HPDE6-E6E7 (cell line): ENCODE measurements around the gene MSRB1.
"Not testable (repeated sequence)": the region's sequence is repeated elsewhere in the genome, so short reads cannot be mapped to it uniquely, and the experiment has no call there.

ENCODE experiments used
- DNase-seq: peaks from one replicate; pipeline ENCODE4 v3.0.0; 2011; ENCODE audit warnings: missing footprints; ENCODE audit errors: extremely low spot score

MSRB1 gene

DNA sequence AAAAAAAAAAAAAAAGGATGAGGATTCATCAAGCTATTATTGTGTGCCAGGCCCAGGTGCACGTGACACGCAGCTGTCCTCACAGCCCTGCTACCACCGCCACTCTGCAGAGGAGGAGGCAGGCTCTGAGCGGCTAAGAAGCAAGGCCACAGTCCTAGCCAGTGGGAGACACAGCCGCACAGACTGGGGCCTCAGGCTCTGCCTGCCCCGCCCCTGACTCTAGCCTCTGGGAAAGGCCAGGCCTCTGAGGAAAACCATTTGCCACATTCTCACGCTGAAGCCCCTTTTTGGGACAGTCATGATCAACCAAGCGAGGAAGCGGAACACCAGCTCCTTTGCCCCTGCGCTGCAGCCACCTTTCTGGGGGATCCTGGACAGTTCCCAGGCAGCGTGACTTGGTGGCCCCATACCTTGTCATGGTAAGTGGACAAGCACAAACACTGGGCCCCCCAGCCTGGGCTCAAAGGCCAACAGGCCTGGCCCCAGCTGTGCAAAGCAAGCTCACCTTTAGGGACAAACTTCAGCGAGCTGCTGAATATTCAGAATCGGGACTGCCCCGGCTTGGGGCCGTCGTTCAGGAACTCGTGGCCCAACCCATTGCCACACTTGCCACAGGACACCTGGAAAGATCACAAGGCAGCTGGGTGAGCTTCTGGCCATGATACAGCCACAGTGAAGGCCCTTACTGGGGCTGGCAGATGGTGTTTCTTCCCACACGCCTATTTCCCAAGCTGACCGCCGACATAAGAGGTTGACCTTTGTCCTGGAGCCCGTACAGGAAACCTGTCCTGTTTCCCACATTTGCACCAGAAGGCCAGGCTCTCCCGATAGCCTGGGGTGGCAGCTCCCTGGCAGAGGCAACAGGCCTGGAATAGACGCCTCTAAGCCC, 2.5 kb downstream of the MSRB1 start:
- no peak for DNase-seq

- DNase-seq = not testable (repeated sequence)
These were observed 3.2 kb downstream of the MSRB1 start for GRCh38 chr16:1939833-1940232.

DNA sequence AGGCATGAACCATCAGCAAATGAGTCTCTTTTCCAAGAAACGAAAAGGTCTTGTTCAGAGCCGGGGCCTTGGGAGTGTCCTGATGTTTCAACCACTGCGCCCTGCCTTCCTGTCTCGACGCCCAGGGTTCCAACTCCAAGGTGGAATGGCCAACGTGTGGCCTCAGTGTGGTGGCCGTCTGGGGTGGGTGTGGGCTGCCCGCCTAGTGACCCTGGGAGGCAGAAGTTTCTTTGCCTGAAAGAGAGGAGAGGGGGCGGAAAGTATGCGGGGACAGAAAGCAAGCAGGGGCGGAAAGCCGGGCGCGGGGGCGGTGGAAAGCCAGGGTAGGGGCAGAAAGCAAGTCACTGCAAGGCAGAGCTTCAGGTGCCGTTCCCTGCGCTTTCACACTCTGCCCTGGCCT, 4.1 kb downstream of the MSRB1 start:
- no peak for DNase-seq

DNA sequence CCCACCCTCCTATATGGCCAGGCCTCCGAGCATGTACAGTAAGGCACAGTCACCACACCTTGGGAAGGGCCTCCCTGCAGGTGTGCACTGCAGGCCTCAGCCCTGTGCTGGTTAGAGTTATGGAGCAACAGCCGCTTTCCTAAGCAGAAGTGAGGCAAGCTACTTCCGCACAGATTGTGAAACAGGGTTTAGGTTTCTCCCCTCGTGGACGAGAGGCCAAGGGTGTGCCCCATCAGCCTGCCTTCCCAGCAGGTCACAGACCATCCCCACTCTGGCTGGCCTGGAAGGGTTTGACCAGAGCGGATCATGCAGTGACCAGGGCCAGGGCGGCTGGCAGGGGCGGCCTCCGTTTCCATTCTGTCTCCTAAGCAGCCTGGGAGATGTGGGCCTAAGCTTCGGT, 4.7 kb downstream of the MSRB1 start:
- DNase-seq = no peak

GRCh38 chr16:1936945-1937479, 6.0 kb downstream of the MSRB1 start:
- no peak for DNase-seq

DNA sequence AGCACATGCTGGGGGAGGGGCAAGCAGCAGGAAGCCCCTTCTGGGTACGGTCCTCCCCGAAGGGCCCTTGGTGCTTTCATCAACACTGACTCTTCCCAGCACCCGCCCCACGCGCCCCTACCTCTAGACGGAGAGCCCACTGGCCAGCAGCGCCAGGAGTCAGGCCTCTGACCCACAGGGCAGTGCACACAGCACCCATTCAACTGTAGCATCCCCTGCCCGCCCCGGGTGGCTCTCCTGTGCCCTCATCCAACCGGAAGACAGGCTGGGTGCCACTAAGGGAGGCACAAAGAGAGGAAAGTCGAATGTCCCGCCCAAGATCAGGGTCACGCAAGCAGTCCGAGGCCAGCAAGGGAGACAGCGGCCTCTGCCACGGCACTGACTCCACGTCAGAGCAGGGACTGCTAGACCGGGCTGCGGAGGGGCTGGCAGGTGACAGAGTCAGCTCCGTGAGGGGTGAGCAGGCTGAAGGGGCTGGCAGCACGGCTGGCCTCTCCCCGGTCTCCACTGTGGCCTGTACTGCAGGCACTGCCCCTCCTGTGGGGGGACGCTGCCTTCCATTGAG, 9.8 kb downstream of the MSRB1 start:
- DNase-seq = no peak

GRCh38 chr16:1932050-1933028, 10.7 kb downstream of the MSRB1 start:
- peak; percentile 54 for DNase-seq

DNA sequence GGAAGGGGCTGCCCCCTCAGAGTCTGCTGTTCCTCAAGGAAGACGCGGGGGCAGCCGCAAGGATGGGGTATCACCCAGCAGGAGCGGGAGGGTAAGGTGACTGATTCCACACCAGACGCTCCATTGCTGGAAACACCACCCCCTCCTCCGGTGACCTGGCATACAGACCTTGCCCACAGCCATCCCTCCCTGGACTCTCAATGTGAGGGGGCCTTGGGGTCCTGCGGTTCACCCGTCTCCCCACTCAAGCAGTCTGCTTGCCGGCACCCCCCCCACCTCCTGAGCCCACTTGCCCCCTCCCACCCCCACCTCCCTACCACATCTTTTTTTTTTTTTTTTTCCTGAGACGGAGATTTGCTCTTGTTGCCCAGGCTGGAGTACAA, 12.7 kb downstream of the MSRB1 start:
- no peak for DNase-seq

DNA sequence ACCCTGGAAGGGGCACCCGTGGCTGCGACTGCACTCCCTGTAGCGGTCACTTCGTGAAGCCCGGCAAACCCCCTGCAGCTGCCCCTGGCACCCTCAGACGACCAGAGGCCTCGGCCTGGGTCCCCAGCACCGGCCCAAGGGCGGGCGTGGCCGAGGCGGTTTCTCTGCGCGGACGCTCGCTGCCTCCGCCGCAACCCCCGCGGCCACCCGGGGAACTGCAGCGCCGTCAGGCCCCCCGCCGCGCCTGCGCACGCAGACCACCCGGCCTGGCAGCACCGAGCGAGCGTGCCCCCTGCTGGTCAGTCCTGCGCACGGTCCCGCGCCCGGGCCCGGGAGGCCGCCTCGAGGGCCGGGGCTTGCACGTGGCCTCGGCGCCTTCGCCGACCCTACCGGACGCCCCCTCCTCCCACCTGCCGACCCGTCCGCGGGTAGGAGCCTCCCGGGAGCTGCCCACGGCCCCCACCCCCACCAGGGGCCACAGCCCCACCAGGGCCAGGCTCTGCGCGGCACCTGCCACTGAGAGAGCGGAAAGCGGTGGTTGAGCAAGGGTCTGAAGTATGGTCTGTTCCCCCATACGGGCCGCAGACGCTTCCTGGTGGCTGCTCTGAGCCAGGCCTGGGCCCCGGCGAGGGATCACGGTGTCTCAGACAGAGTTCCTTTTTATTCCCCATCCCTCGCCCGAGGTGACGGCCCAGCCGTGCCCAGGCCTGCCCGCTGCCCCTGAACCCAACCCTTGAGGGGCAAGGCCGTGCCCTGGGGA, 13.2 kb downstream of the MSRB1 start:
- peak; percentile 95 for DNase-seq

GRCh38 chr16:1929105-1929504, 13.9 kb downstream of the MSRB1 start:
- no peak for DNase-seq

DNA sequence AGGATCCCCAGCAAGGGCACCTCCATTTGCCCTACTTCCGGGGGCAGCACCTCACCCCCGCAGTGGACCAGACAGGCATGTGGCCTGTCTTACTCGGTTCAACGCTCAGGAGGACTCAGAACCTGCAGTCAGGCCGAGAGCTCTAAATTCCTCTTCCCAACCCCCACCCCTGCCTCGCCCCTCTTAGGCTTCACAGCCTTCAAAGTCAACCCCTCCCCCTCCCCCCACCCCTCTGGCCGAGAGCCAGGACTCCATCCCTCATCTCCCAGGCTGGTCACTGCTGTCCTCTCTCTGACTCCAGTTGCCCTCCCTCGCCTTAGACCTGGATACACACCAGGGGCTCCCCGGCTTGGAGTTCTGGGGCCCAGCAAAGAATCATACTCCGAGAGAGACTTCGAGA, 16.7 kb downstream of the MSRB1 start:
- DNase-seq = no peak

GRCh38 chr16:1924095-1924494, 18.9 kb downstream of the MSRB1 start:
- DNase-seq = no peak

- DNase-seq = no peak
These were observed 19.5 kb downstream of the MSRB1 start for GRCh38 chr16:1923299-1924034.

DNA sequence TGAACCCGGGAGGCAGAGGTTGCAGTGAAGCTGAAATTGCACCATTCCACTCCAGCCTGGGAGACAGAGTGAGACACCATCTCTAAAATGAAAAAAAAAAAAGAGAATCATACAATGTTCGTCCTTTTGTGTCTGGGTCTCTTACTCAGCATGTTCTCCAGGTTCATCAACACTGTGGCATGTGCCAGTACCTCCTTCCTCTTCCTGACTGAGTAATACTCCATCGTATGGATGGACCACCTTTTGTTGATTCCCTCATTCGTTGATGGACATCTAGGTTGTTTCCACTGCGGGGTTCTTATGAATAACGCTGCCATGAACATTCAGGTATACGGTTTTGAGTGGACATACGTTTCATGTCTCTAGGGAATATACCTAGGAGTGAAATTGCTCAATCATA, 20.6 kb downstream of the MSRB1 start:
- DNase-seq = no peak

GRCh38 chr16:1920727-1921171, 22.2 kb downstream of the MSRB1 start:
- no peak for DNase-seq

DNA sequence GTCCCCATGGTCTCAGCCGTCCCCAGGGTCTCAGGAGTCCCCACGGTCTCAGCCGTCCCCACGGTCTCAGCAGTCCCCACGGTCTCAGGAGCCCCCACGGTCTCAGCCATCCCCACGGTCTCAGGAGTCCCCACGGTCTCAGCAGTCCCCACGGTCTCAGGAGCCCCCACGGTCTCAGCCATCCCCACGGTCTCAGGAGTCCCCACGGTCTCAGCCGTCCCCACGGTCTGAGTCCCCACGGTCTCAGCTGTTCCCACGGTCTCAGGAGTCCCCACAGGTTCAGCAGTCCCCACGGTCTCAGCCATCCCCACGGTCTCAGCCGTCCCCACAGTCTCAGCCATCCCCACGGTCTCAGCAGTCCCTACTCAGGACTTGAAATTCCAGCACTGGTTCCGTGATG, 22.9 kb downstream of the MSRB1 start:
- not testable (repeated sequence) for DNase-seq

DNA sequence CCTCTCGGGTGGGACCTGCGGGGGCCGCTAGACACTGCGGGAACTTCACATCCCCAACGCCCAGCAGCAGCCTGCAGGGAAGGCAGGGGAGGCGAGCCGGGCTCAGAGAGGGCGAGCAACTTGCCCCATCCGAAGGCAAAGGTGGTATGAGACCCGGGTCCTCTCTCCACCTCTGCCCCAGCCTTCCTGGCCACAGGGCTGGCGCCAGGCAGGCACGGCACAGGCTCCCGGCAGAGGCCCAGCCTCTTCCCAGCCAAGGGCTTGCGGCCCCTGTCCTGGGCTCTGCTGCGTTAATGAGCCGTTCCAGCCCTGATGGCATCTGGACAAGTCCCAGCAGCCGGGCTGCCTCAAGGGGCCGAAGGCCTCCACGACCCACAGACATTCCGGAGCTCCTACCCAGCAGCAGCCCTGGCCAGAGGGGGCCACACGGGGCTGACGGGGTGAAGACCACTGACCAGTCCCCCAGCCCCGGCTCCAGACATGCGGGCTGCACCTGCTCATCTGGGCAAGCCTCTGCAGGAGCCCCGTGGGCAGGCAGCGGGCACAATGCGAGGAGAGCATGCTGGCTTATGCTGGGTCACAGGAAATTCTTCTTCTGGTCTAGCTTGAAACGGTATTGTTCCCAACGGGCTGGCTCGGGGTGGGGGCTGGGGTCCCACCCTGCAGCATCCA, 23.5 kb downstream of the MSRB1 start:
- DNase-seq = no peak

- no peak for DNase-seq
These were observed 24.4 kb downstream of the MSRB1 start, which contains the start of gene HS3ST6 for GRCh38 chr16:1918351-1919326. Gene HS3ST6 (minus strand): TSS chr16:1918415. CDS start chr16:1918323, 92 bp downstream.
